H9 (cell line): ENCODE measurements around the gene TJP2. TPM values are rescaled to one million over a fixed set of nuclear protein-coding genes. Genes with fewer than 3 reads are reported as not detected.

Experiments used
- DNase-seq: peaks from one replicate; pipeline ENCODE4 v3.0.0-alpha.2; 2017
- H2AFZ ChIP-seq: one replicate; pipeline ENCODE4 v1.6.1; 2013; ENCODE audit warnings: mild to moderate bottlenecking, low read length, control low read depth, moderate library complexity
- H2AK5ac ChIP-seq: 2 replicates; pipeline ENCODE4 v1.6.1; 2013; ENCODE audit warnings: low read length, control low read depth, mixed read lengths; ENCODE audit not compliant: insufficient read length
- H2BK120ac ChIP-seq: one replicate; pipeline ENCODE4 v1.6.1; 2013; ENCODE audit warnings: low read depth, mild to moderate bottlenecking, low read length, control low read depth, inconsistent platforms; ENCODE audit not compliant: poor library complexity, severe bottlenecking
- H2BK12ac ChIP-seq: 2 replicates; pipeline ENCODE4 v1.6.1; 2013; ENCODE audit warnings: low read length, control low read depth, mixed read lengths, low read depth; ENCODE audit not compliant: insufficient read length
- H2BK15ac ChIP-seq: 2 replicates; pipeline ENCODE4 v1.6.1; 2013; ENCODE audit warnings: low read depth, low read length, control low read depth
- H2BK20ac ChIP-seq: one replicate; pipeline ENCODE4 v1.6.1; 2013; ENCODE audit warnings: low read depth, mild to moderate bottlenecking, low read length, control low read depth, inconsistent platforms; ENCODE audit not compliant: poor library complexity, severe bottlenecking
- H2BK5ac ChIP-seq: 2 replicates; pipeline ENCODE4 v1.6.1; 2013; ENCODE audit warnings: low read length, control low read depth, mixed read lengths; ENCODE audit not compliant: insufficient read length
- H3K14ac ChIP-seq: 2 replicates; pipeline ENCODE4 v1.6.1; 2013; ENCODE audit warnings: low read length, control low read depth; ENCODE audit not compliant: insufficient read depth
- H3K18ac ChIP-seq: 2 replicates; pipeline ENCODE4 v1.6.1; 2013; ENCODE audit warnings: low read depth, mild to moderate bottlenecking, mixed read lengths, low read length, control low read depth; ENCODE audit not compliant: insufficient read length
- H3K23ac ChIP-seq: 2 replicates; pipeline ENCODE4 v1.6.1; 2013; ENCODE audit warnings: low read length, control low read depth, mixed read lengths, low read depth; ENCODE audit not compliant: insufficient read length
- H3K23me2 ChIP-seq: 2 replicates; pipeline ENCODE4 v1.6.1; 2013; ENCODE audit warnings: low read depth, mild to moderate bottlenecking, mixed read lengths, low read length, control low read depth; ENCODE audit not compliant: insufficient read length, poor library complexity, severe bottlenecking
- H3K27ac ChIP-seq: 2 replicates; pipeline ENCODE4 v1.5.1; 2013; ENCODE audit warnings: low read length, control low read depth, mixed read lengths, low read depth; ENCODE audit not compliant: insufficient read length
- H3K27me3 ChIP-seq: 2 replicates; pipeline ENCODE4 v1.6.1; 2013; ENCODE audit warnings: low read length, control low read depth, inconsistent platforms; ENCODE audit not compliant: insufficient read depth
- H3K4ac ChIP-seq: 2 replicates; pipeline ENCODE4 v1.6.1; 2013; ENCODE audit warnings: low read depth, mild to moderate bottlenecking, control low read depth, inconsistent platforms, low read length, moderate library complexity
- H3K4me1 ChIP-seq: 2 replicates; pipeline ENCODE4 v1.6.1; 2013; ENCODE audit warnings: low read length, control low read depth, inconsistent platforms; ENCODE audit not compliant: insufficient read depth
- H3K4me2 ChIP-seq: 2 replicates; pipeline ENCODE4 v1.6.1; 2013; ENCODE audit warnings: low read length, control low read depth, mixed read lengths; ENCODE audit not compliant: insufficient read length, insufficient read depth
- H3K56ac ChIP-seq: 2 replicates; pipeline ENCODE4 v1.6.1; 2013; ENCODE audit warnings: low read depth, mild to moderate bottlenecking, mixed read lengths, low read length, control low read depth; ENCODE audit not compliant: insufficient read length
- H3K79me1 ChIP-seq: 2 replicates; pipeline ENCODE4 v1.6.1; 2013; ENCODE audit warnings: low read depth, mild to moderate bottlenecking, moderate library complexity, low read length, control low read depth, inconsistent platforms; ENCODE audit not compliant: insufficient read depth, poor library complexity, severe bottlenecking
- H3K79me2 ChIP-seq: 2 replicates; pipeline ENCODE4 v1.6.1; 2013; ENCODE audit warnings: low read length, control low read depth, inconsistent platforms; ENCODE audit not compliant: insufficient read depth
- H3K9ac ChIP-seq: 2 replicates; pipeline ENCODE4 v1.6.1; 2013; ENCODE audit warnings: low read length, control low read depth, mixed read lengths; ENCODE audit not compliant: insufficient read length; ENCODE audit errors: extremely low read depth
- H3K9me3 ChIP-seq: one replicate; pipeline ENCODE4 v1.6.1; 2013; ENCODE audit warnings: low read depth, low read length, inconsistent platforms; ENCODE audit not compliant: control insufficient read depth
- H3T11ph ChIP-seq: one replicate; pipeline ENCODE4 v1.6.1; 2013; ENCODE audit warnings: mild to moderate bottlenecking, low read length, control low read depth, inconsistent platforms
- H4K20me1 ChIP-seq: one replicate; pipeline ENCODE4 v1.6.1; 2013; ENCODE audit not compliant: control insufficient read depth, insufficient read length, insufficient read depth
- H4K5ac ChIP-seq: 2 replicates; pipeline ENCODE4 v1.6.1; 2013; ENCODE audit warnings: low read depth, mild to moderate bottlenecking, mixed read lengths, low read length, control low read depth; ENCODE audit not compliant: insufficient read length
- H4K8ac ChIP-seq: replicated peaks from 2 replicates; pipeline ENCODE4 v1.6.1; 2013; ENCODE audit warnings: low read length, control low read depth, mixed read lengths, low read depth; ENCODE audit not compliant: insufficient read length
- H4K91ac ChIP-seq: 2 replicates; pipeline ENCODE4 v1.6.1; 2013; ENCODE audit warnings: low read depth, mild to moderate bottlenecking, moderate library complexity, mixed read lengths, low read length, control low read depth; ENCODE audit not compliant: insufficient read length
- H3K27ac Mint-ChIP-seq, 3 experiments: 2 replicates in 2 of 3; 3 replicates in 1 of 3; pipeline ENCODE4 v1.8.0; 2020 to 2021; ENCODE audit warnings: mixed read lengths in 3 of 3, mild to moderate bottlenecking in 1 of 3, moderate library complexity in 1 of 3
- H3K27me3 Mint-ChIP-seq: 2 replicates; pipeline ENCODE4 v1.8.0; 2021; ENCODE audit warnings: low read depth, mild to moderate bottlenecking, moderate library complexity, mixed read lengths
- H3K36me3 Mint-ChIP-seq, 3 experiments: 2 replicates in 2 of 3; 3 replicates in 1 of 3; pipeline ENCODE4 v1.8.0; 2020 to 2021; ENCODE audit warnings: low read depth in 3 of 3, mixed read lengths in 3 of 3; ENCODE audit not compliant: insufficient read depth in 1 of 3
- H3K4me1 Mint-ChIP-seq, 2 experiments: 2 replicates each; pipeline ENCODE4 v1.8.0; 2020; ENCODE audit warnings: mixed read lengths in 2 of 2
- H3K4me3 Mint-ChIP-seq, 2 experiments: 2 replicates in 1 of 2; 3 replicates in 1 of 2; pipeline ENCODE4 v1.8.0; 2020 to 2021; ENCODE audit warnings: mild to moderate bottlenecking in 2 of 2, mixed read lengths in 2 of 2, moderate library complexity in 1 of 2
- H3K9me3 Mint-ChIP-seq, 2 experiments: 2 replicates in 1 of 2; 3 replicates in 1 of 2; pipeline ENCODE4 v1.8.0; 2020; ENCODE audit warnings: mild to moderate bottlenecking in 2 of 2, mixed read lengths in 2 of 2, moderate library complexity in 1 of 2
- WGBS: extraction: QIAGEN DNeasy Blood & Tissue Kit; methylation state at CpG from one replicate; pipeline ENCODE4 v1.1.7; 2013; ENCODE audit warnings: missing lambda C conversion rate, low lambda C conversion rate, mixed read lengths; ENCODE audit not compliant: insufficient read length; ENCODE audit errors: extremely low coverage; 5-methylcytosine and 5-hydroxymethylcytosine counted together
- total RNA-seq: library from RNA; stranded (reverse); gene quantifications from 2 replicates; pipeline ENCODE4 v1.2.1, GENCODE V29; 2021
- TF ChIP-seq, protein P1 (sequence below): fragments of 200-600 bp; sonication (generic); conservative IDR thresholded peaks from 3 replicates; pipeline ENCODE4 v1.8.0; 2021; ENCODE audit warnings: antibody characterized with exemption, mild to moderate bottlenecking

Gene TJP2
- total RNA-seq, 1 experiment from 2014 or later, result 130 TPM

DNA sequence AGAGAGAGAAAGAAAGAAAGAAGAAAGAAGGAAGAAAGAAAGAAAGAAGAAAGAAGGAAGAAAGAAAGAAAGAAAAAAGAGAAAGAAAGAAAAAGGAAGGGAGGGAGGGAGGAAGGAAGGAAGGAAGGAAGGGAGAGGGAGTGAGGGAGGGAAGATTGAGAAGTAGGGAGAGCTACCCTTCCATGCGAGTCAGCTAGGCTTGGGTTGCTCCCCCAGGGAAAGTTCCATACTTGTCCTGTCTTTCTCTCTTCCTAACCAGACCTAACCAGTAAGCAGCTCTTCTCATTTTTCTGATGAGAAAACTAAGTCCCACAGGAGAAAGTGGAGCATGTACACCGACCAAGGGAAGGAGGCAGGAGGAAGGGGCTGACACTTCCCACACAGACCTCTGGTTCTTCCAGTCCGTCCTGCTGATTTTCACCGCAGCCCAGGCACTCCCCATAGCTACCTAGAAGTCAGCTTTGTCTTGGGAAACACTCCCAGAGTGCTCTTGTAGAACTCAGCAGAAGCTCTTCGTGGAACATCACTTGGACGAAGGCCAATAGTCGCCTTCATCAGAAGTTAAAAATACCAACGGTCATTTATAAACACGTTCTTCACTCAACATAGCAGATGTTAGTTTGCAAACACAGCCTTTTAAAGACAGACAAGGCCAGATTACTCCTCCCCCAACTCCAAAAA is 121.9 kb downstream of the TJP2 start:
- Histone ChIP-seq H3K4me1 (no peaks in the 10 kb centered on the region), H2BK20ac (no peak overlapping the region), H2BK120ac (no peak overlapping the region), H3K23ac (no peak overlapping the region), H3K9ac (no peak overlapping the region), H4K20me1 (no peaks in the 10 kb centered on the region), H3K79me1 (no peaks in the 10 kb centered on the region), H2BK5ac (no peak overlapping the region), H3K27me3 (no peaks in the 10 kb centered on the region), H4K5ac (no peak overlapping the region), H2AFZ (no peak overlapping the region), H3K23me2 (no peaks in the 10 kb centered on the region), H3K56ac (no peak overlapping the region), H4K8ac (no peak overlapping the region), H3K14ac (no peak overlapping the region), H3T11ph (no peak overlapping the region), H2AK5ac (no peak overlapping the region), H3K79me2 (no peaks in the 10 kb centered on the region), H3K4me2 (no peak overlapping the region), H3K27ac (no peak overlapping the region), H3K9me3 (no peaks in the 10 kb centered on the region), H4K91ac (no peak overlapping the region), H3K18ac (no peak overlapping the region), H3K4ac (no peak overlapping the region), H2BK15ac (no peak overlapping the region), H2BK12ac (no peak overlapping the region)
- TF ChIP-seq, protein P1, sequence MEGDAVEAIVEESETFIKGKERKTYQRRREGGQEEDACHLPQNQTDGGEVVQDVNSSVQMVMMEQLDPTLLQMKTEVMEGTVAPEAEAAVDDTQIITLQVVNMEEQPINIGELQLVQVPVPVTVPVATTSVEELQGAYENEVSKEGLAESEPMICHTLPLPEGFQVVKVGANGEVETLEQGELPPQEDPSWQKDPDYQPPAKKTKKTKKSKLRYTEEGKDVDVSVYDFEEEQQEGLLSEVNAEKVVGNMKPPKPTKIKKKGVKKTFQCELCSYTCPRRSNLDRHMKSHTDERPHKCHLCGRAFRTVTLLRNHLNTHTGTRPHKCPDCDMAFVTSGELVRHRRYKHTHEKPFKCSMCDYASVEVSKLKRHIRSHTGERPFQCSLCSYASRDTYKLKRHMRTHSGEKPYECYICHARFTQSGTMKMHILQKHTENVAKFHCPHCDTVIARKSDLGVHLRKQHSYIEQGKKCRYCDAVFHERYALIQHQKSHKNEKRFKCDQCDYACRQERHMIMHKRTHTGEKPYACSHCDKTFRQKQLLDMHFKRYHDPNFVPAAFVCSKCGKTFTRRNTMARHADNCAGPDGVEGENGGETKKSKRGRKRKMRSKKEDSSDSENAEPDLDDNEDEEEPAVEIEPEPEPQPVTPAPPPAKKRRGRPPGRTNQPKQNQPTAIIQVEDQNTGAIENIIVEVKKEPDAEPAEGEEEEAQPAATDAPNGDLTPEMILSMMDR, result no peak
- no peaks in the 10 kb centered on the region; a peak in 2 of 5 replicates for H3K9me3 Mint-ChIP-seq
- WGBS, result no CpG with 5 or more reads among the region's 9 CpGs
- H3K27me3 Mint-ChIP-seq, result no peaks in the 10 kb centered on the region; the same call in 1 of the 2 replicates
- peaks cover 8 to 13% of the 10 kb centered on the region in 2 experiments for H3K4me1 Mint-ChIP-seq
- DNase-seq, result no peak
- 0 out of 7 replicates have a peak overlapping the region, but pooled peaks of 1 of the 3 experiments have one; percentile 59 for H3K27ac Mint-ChIP-seq
- no peaks in the 10 kb centered on the region; a peak in 1 of 7 replicates for H3K36me3 Mint-ChIP-seq
- H3K4me3 Mint-ChIP-seq, result no peak overlapping the region
